KMS-11 (cell line): ENCODE measurements around the gene PEF1.

ENCODE experiments used
- H2AFZ ChIP-seq: fragments of 200-600 bp; sonication (generic); 2 replicates; pipeline ENCODE4 v1.6.1; 2016; ENCODE audit warnings: antibody characterized with exemption, mixed run types, low read depth
- H3K27ac ChIP-seq: fragments of 200-600 bp; sonication (generic); 2 replicates; pipeline ENCODE4 v1.6.1; 2016; ENCODE audit warnings: mild to moderate bottlenecking, mixed run types
- H3K27me3 ChIP-seq: fragments of 200-600 bp; sonication (generic); 2 replicates; pipeline ENCODE4 v1.6.1; 2017; ENCODE audit warnings: mild to moderate bottlenecking, low read depth, mixed run types, moderate library complexity; ENCODE audit not compliant: insufficient read depth
- H3K36me3 ChIP-seq: fragments of 200-600 bp; sonication (generic); 2 replicates; pipeline ENCODE4 v1.6.1; 2017; ENCODE audit warnings: mild to moderate bottlenecking, mixed run types; ENCODE audit not compliant: insufficient read depth
- H3K4me1 ChIP-seq: fragments of 200-600 bp; sonication (generic); 2 replicates; pipeline ENCODE4 v1.6.1; 2016; ENCODE audit warnings: mild to moderate bottlenecking, low read depth, mixed run types; ENCODE audit not compliant: poor library complexity, severe bottlenecking
- H3K4me2 ChIP-seq: fragments of 200-600 bp; sonication (generic); 2 replicates; pipeline ENCODE4 v1.7.0; 2016; ENCODE audit warnings: mild to moderate bottlenecking, mixed run types
- H3K4me3 ChIP-seq: fragments of 200-600 bp; sonication (generic); IDR thresholded peaks from 2 replicates; pipeline ENCODE4 v1.6.1; 2017; ENCODE audit warnings: low read depth, low read length, mixed read lengths; ENCODE audit not compliant: insufficient read depth
- H3K79me2 ChIP-seq: fragments of 200-600 bp; sonication (generic); 2 replicates; pipeline ENCODE4 v1.6.1; 2016; ENCODE audit warnings: low read depth, mixed run types; ENCODE audit not compliant: insufficient read depth
- H3K9ac ChIP-seq: fragments of 200-600 bp; sonication (generic); 2 replicates; pipeline ENCODE4 v1.6.1; 2016; ENCODE audit warnings: mild to moderate bottlenecking, mixed run types
- H4K20me1 ChIP-seq: fragments of 200-600 bp; sonication (generic); 2 replicates; pipeline ENCODE4 v1.6.1; 2016; ENCODE audit warnings: mild to moderate bottlenecking, mixed run types; ENCODE audit not compliant: insufficient read depth
- TF ChIP-seq, protein P1 (sequence below): fragments of 200-600 bp; sonication (generic); conservative IDR thresholded peaks from 2 replicates; pipeline ENCODE4 v1.6.1; 2017; ENCODE audit warnings: low read depth, mild to moderate bottlenecking, antibody characterized with exemption, low read length, moderate library complexity, mixed read lengths

PEF1 gene

DNA sequence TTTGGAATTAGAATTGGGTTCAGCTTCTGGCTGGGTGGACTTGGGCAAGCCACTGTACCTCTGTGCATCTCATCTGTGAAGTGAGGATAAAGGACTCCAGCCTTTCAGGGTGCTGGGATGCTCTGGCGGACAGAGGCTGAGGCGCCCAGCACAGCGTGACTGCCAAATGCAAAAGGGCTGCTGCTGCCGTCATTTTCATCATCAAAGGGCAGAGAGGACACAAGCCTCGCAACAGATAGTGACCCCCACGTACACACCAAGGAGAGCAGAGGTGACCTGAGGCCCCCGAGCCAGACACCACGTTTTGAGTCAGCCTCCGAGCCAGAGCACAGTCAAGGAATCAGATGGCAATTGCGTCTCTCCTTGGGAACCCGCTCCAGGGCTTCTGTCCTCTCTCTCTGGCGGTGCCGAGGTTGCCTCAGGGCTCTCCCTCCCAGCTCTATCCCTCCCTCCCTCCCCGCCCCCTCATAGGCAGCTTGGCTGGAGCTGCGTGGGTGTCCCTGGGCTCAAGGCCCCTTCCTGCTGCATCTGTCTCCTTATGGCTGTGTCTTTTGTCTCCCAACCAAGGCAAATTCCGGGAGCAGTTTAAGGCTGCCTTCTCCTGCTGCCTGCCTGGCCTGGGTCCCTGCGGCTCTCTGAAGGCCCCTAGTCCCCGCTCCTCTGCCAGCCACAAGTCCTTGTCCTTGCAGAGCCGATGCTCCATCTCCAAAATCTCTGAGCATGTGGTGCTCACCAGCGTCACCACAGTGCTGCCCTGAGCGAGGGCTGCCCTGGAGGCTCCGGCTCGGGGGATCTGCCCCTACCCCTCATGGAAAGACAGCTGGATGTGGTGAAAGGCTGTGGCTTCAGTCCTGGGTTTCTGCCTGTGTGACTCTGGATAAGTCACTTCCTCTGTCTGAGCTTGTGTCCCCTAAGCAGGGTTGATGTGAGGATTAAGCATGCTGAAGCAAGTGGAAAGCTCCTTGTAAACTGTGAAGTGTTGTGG is 18.2 kb downstream of the PEF1 start:
- no peak overlapping the region for H3K4me3 ChIP-seq
- H3K9ac ChIP-seq: no peak overlapping the region
- H2AFZ ChIP-seq: no peak overlapping the region
- H3K4me1 ChIP-seq: no peaks in the 10 kb centered on the region
- no peak overlapping the region for H3K4me2 ChIP-seq
- H3K79me2 ChIP-seq: no peaks in the 10 kb centered on the region
- no peaks in the 10 kb centered on the region for H4K20me1 ChIP-seq
- H3K27me3 ChIP-seq: no peaks in the 10 kb centered on the region
- TF ChIP-seq, protein P1, sequence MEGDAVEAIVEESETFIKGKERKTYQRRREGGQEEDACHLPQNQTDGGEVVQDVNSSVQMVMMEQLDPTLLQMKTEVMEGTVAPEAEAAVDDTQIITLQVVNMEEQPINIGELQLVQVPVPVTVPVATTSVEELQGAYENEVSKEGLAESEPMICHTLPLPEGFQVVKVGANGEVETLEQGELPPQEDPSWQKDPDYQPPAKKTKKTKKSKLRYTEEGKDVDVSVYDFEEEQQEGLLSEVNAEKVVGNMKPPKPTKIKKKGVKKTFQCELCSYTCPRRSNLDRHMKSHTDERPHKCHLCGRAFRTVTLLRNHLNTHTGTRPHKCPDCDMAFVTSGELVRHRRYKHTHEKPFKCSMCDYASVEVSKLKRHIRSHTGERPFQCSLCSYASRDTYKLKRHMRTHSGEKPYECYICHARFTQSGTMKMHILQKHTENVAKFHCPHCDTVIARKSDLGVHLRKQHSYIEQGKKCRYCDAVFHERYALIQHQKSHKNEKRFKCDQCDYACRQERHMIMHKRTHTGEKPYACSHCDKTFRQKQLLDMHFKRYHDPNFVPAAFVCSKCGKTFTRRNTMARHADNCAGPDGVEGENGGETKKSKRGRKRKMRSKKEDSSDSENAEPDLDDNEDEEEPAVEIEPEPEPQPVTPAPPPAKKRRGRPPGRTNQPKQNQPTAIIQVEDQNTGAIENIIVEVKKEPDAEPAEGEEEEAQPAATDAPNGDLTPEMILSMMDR: no peak
- H3K36me3 ChIP-seq: no peaks in the 10 kb centered on the region
- no peak overlapping the region for H3K27ac ChIP-seq

DNA sequence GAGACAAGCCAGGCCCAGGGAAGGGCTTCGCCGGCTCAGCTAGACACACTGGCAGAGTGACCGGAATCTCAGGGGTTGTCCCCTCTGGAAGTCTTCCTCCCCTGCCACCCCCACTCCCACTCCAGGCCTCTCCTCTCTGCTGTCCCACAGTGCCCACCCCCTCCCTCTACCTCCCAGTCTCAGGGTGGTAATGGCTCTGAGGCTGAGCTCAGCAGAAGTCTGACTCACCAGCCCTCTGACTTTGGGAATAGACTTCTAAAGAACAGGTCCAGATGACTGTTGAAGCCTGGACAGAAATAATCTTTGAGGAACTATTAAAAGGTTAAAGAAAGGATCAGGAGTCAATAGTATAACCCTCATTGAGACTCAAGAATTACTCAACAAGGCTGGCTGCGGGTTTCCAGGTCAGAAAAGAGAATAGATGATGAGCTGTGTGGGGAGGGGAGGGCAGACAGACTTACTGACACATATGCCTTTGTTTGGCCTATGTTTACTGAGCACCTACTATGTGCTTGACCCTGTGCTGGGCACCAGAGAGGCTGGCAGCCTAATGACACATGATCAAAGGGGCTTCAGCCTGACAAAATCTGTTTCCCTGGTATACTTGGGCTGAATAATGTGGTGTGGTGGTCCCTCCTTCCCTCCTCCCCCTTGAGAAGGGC is 19.0 kb downstream of the PEF1 start:
- Histone ChIP-seq H4K20me1 (no peaks in the 10 kb centered on the region), H3K9ac (no peak overlapping the region), H3K4me3 (no peak overlapping the region), H2AFZ (no peak overlapping the region), H3K27me3 (no peaks in the 10 kb centered on the region), H3K27ac (no peak overlapping the region), H3K36me3 (no peaks in the 10 kb centered on the region), H3K79me2 (no peaks in the 10 kb centered on the region), H3K4me1 (no peaks in the 10 kb centered on the region), H3K4me2 (no peak overlapping the region)
- TF ChIP-seq, protein P1: no peak

DNA sequence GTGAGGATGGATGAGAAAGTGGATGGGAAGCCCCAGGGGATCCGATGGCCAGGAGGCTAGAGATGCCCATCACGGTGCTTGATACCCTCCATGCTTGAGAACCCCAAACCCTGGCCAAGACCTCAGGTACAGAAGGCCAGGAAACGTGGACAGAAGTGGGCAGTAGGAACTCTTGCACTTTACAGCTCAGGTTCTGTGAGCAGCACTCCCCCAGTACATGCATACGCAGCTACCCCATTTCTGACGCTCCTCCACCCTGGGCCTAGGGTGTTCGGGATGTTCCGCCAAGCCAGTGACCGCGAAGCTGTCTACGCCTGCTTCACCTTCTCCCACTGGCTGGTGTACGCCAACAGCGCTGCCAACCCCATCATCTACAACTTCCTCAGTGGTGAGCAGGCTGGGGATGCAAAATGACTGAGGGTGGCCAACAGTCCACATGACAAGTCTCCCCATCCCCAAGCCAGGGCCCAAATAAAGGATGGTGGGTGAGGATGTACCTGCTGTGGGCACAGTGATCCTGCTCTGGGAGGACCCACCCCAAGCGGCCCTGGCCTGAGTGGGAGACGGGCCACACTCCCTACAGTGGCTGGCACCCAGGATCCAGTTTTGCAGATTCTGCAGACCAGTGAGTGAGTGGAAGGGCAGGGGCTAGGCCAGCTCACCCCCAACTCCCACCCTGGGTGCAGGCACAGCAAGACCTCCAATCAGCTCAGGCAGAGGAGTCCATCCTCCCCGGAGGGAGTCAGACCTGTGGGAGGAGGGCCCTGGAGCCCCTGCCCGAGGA is 19.8 kb downstream of the PEF1 start:
- H4K20me1 ChIP-seq: no peaks in the 10 kb centered on the region
- TF ChIP-seq, protein P1: no peak
- no peak overlapping the region for H3K4me3 ChIP-seq
- no peaks in the 10 kb centered on the region for H3K36me3 ChIP-seq
- no peak overlapping the region for H3K9ac ChIP-seq
- H3K4me2 ChIP-seq: no peak overlapping the region
- no peak overlapping the region for H2AFZ ChIP-seq
- H3K27ac ChIP-seq: no peak overlapping the region
- no peaks in the 10 kb centered on the region for H3K79me2 ChIP-seq
- H3K27me3 ChIP-seq: no peaks in the 10 kb centered on the region
- no peaks in the 10 kb centered on the region for H3K4me1 ChIP-seq

DNA sequence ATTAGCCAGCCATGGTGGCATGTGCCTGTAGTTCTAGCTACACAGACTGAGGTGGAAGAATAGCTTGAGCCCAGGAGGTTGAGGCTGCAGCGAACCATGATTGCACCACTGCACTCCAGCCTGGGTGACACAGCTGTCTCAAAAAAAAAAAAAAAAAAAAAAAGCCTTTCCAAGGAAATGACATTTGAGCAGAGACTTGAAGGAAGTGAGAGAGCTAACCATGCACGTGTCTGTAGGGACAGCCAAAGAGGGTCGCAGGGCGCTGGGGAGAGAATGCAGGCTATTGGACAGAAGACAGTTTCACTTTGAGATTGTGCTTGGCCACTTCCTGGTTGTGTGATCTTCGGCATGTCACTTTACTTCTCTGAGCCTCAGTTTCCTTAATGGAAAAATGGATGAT is 20.4 kb downstream of the PEF1 start:
- H3K4me2 ChIP-seq: no peak overlapping the region

More for the DNA sequence above, 20.4 kb downstream of the PEF1 start:
- Histone ChIP-seq H3K79me2 (no peaks in the 10 kb centered on the region), H3K9ac (no peak overlapping the region), H4K20me1 (no peaks in the 10 kb centered on the region), H3K36me3 (no peaks in the 10 kb centered on the region), H3K4me3 (no peak overlapping the region), H3K27me3 (no peaks in the 10 kb centered on the region), H2AFZ (no peak overlapping the region), H3K4me1 (no peaks in the 10 kb centered on the region), H3K27ac (no peak overlapping the region)
- TF ChIP-seq, protein P1: no peak
